GM18951 (cell line): ENCODE measurements around the gene KLRD1.
"Not testable (repeated sequence)": the region's sequence is repeated elsewhere in the genome, so short reads cannot be mapped to it uniquely, and the experiment has no call there.

Source experiments
- POLR2A ChIP-seq: IDR thresholded peaks from 4 replicates; pipeline ENCODE4 v1.6.1; 2011; ENCODE audit warnings: mild to moderate bottlenecking; ENCODE audit not compliant: insufficient read length, insufficient read depth; ENCODE audit errors: extremely low read depth
- in situ Hi-C: fragments of 300-500 bp; cut with MboI; formaldehyde crosslinking; loops from one replicate; pipeline ENCODE4 v1.12.0; 2022; ENCODE audit warnings: low sequenced_read_pairs, mixed read lengths, inconsistent platforms; ENCODE audit not compliant: unreplicated experiment

Gene KLRD1

GRCh38 chr12:10304161-10304574 is 3.5 kb upstream of the KLRD1 start:
- no peak for TF ChIP-seq POLR2A
- in situ Hi-C loops, result no loop called here

- in situ Hi-C loops, result no loop called here
- no peak for TF ChIP-seq POLR2A
Observed at GRCh38 chr12:10305411-10305810, 2.3 kb upstream of the KLRD1 start.

GRCh38 chr12:10310926-10311720 is 3.5 kb downstream of the KLRD1 start:
- in situ Hi-C loops, result no loop called here
- no peak for TF ChIP-seq POLR2A

- in situ Hi-C loops, result no loop called here
- no peak for TF ChIP-seq POLR2A
Observed at GRCh38 chr12:10319388-10319787, 11.7 kb downstream of the KLRD1 start.

- TF ChIP-seq POLR2A, result no peak
- in situ Hi-C loops, result no loop called here
Observed at GRCh38 chr12:10320643-10321042, 13.0 kb downstream of the KLRD1 start.

- in situ Hi-C loops, result not testable (repeated sequence)
Observed at GRCh38 chr12:10328691-10329090, 21.0 kb downstream of the KLRD1 start.

- TF ChIP-seq POLR2A, result no peak
- in situ Hi-C loops, result no loop called here
Observed at GRCh38 chr12:10331642-10332239, 24.1 kb downstream of the KLRD1 start.

- in situ Hi-C loops, result not testable (repeated sequence)
Observed at GRCh38 chr12:10336196-10336595, 28.5 kb downstream of the KLRD1 start.

GRCh38 chr12:10338470-10338869 is 30.8 kb downstream of the KLRD1 start:
- in situ Hi-C loops, result not testable (repeated sequence)

GRCh38 chr12:10339053-10339840 is 31.6 kb downstream of the KLRD1 start:
- no peak for TF ChIP-seq POLR2A
- in situ Hi-C loops, result no loop called here

- in situ Hi-C loops, result not testable (repeated sequence)
Observed at GRCh38 chr12:10340946-10341345, 33.3 kb downstream of the KLRD1 start.

GRCh38 chr12:10341892-10342509 is 34.3 kb downstream of the KLRD1 start:
- in situ Hi-C loops, result no loop called here
- no peak for TF ChIP-seq POLR2A

- in situ Hi-C loops, result not testable (repeated sequence)
Observed at GRCh38 chr12:10351457-10351856, 43.8 kb downstream of the KLRD1 start.

- in situ Hi-C loops, result no loop called here
- TF ChIP-seq POLR2A, result no peak
Observed at GRCh38 chr12:10354071-10354470, 46.4 kb downstream of the KLRD1 start.

GRCh38 chr12:10354502-10354901 is 46.8 kb downstream of the KLRD1 start:
- no peak for TF ChIP-seq POLR2A
- in situ Hi-C loops, result no loop called here
